Measurements from ENCODE around the gene DENND2C.

DENND2C gene

GRCh38 chr1:114545796-114546195 lies 124.1 kb downstream of the DENND2C start:
- in situ Hi-C loops (cut with HindIII; ENCODE audit: low pct_unique_long_range_greater_than_20kb, low sequenced_read_pairs), result no loop called here
- DNase-seq (ENCODE audit: low read depth in 1 of 2, low spot score in 1 of 2), result no peak
- TF ChIP-seq JUND (IDR thresholded peaks at IDR 0.05; ENCODE audit: low read depth), result no peak

GRCh38 chr1:114545315-114545714 lies 124.5 kb downstream of the DENND2C start:
- in situ Hi-C loops (cut with HindIII; ENCODE audit: low pct_unique_long_range_greater_than_20kb, low sequenced_read_pairs), result no loop called here
- no peak for TF ChIP-seq JUND (IDR thresholded peaks at IDR 0.05; ENCODE audit: low read depth)
- no peak for DNase-seq (ENCODE audit: low read depth in 1 of 2, low spot score in 1 of 2)

- TF ChIP-seq JUND (IDR thresholded peaks at IDR 0.05; ENCODE audit: low read depth), result no peak
- DNase-seq (ENCODE audit: low read depth in 1 of 2, low spot score in 1 of 2), result no peak
- in situ Hi-C loops (cut with HindIII; ENCODE audit: low pct_unique_long_range_greater_than_20kb, low sequenced_read_pairs), result no loop called here
Observed at GRCh38 chr1:114540821-114541220, 129.0 kb downstream of the DENND2C start.

- TF ChIP-seq JUND (IDR thresholded peaks at IDR 0.05; ENCODE audit: low read depth), result no peak
- in situ Hi-C loops (cut with HindIII; ENCODE audit: low pct_unique_long_range_greater_than_20kb, low sequenced_read_pairs), result no loop called here
- DNase-seq (ENCODE audit: low read depth in 1 of 2, low spot score in 1 of 2), result no peak
Observed at GRCh38 chr1:114540272-114540671, 129.6 kb downstream of the DENND2C start.

- TF ChIP-seq JUND (IDR thresholded peaks at IDR 0.05; ENCODE audit: low read depth), result no peak
- in situ Hi-C loops (cut with HindIII; ENCODE audit: low pct_unique_long_range_greater_than_20kb, low sequenced_read_pairs), result no loop called here
- no peak for DNase-seq (ENCODE audit: low read depth in 1 of 2, low spot score in 1 of 2)
Observed at GRCh38 chr1:114536043-114536442, 133.8 kb downstream of the DENND2C start.

GRCh38 chr1:114535401-114535800 lies 134.4 kb downstream of the DENND2C start:
- DNase-seq (ENCODE audit: low read depth in 1 of 2, low spot score in 1 of 2), result no peak
- no peak for TF ChIP-seq JUND (IDR thresholded peaks at IDR 0.05; ENCODE audit: low read depth)
- in situ Hi-C loops (cut with HindIII; ENCODE audit: low pct_unique_long_range_greater_than_20kb, low sequenced_read_pairs), result no loop called here
